Neural cell (in vitro differentiated cells): ENCODE measurements around the gene CGB8. TPM values are rescaled to one million over a fixed set of nuclear protein-coding genes. Genes with fewer than 3 reads are reported as not detected.

Source experiments
- H2AFZ ChIP-seq: fragments of 200-600, 300-800 bp; sonication (generic), shearing (Covaris generic); 2 replicates; pipeline ENCODE4 v1.6.0; 2014; ENCODE audit warnings: low read depth, mild to moderate bottlenecking, antibody characterized with exemption, low read length, moderate library complexity
- H3F3A ChIP-seq: fragments of 200-600 bp; shearing (Covaris generic); 2 replicates; pipeline ENCODE4 v1.6.1; 2016; ENCODE audit warnings: mild to moderate bottlenecking, moderate library complexity, mixed read lengths, antibody characterized with exemption, low read length; ENCODE audit not compliant: insufficient read depth, poor library complexity, severe bottlenecking
- H3K27ac ChIP-seq: fragments of 200-600, 300-800 bp; sonication (generic), shearing (Covaris generic); 2 replicates; pipeline ENCODE4 v1.5.1; 2014; ENCODE audit warnings: mild to moderate bottlenecking, low read length, moderate library complexity
- H3K27me3 ChIP-seq: fragments of 300-800, 200-600 bp; sonication (generic), shearing (Covaris generic); 2 replicates; pipeline ENCODE4 v1.6.0; 2014; ENCODE audit warnings: mild to moderate bottlenecking, low read depth, low read length, moderate library complexity; ENCODE audit not compliant: insufficient read depth
- H3K36me3 ChIP-seq: fragments of 300-800, 200-600 bp; sonication (generic), shearing (Covaris generic); 2 replicates; pipeline ENCODE4 v1.5.1; 2014; ENCODE audit warnings: mild to moderate bottlenecking, antibody characterized with exemption, low read length, moderate library complexity; ENCODE audit not compliant: insufficient read depth
- H3K4me2 ChIP-seq: fragments of 300-800, 200-600 bp; sonication (generic), shearing (Covaris generic); 2 replicates; pipeline ENCODE4 v1.6.0; 2014; ENCODE audit warnings: mild to moderate bottlenecking, low read length
- H3K4me3 ChIP-seq: fragments of 300-800, 200-600 bp; sonication (generic), shearing (Covaris generic); 2 replicates; pipeline ENCODE4 v1.5.1; 2014; ENCODE audit warnings: mild to moderate bottlenecking, low read length, moderate library complexity
- H3K79me2 ChIP-seq: fragments of 200-600 bp; shearing (Covaris generic); replicated peaks from 2 replicates; pipeline ENCODE4 v1.6.0; 2014; ENCODE audit warnings: mild to moderate bottlenecking, low read length, moderate library complexity; ENCODE audit not compliant: insufficient read depth
- H3K9ac ChIP-seq: fragments of 300-800, 200-600 bp; sonication (generic), shearing (Covaris generic); 2 replicates; pipeline ENCODE4 v1.6.1; 2016; ENCODE audit warnings: mild to moderate bottlenecking, low read length, mixed read lengths
- H3K9me2 ChIP-seq: fragments of 200-600 bp; shearing (Covaris generic); 2 replicates; pipeline ENCODE4 v1.6.1; 2016; ENCODE audit warnings: mild to moderate bottlenecking, low read length, mixed read lengths; ENCODE audit not compliant: insufficient read depth
- H3K9me3 ChIP-seq: fragments of 200-600, 300-800 bp; sonication (generic), shearing (Covaris generic); 2 replicates; pipeline ENCODE4 v1.6.1; 2016; ENCODE audit warnings: mild to moderate bottlenecking, mixed run types, low read length, moderate library complexity, mixed read lengths
- H4K20me1 ChIP-seq: fragments of 200-600 bp; shearing (Covaris generic); 2 replicates; pipeline ENCODE4 v1.6.1; 2016; ENCODE audit warnings: mild to moderate bottlenecking, mixed run types; ENCODE audit not compliant: insufficient read depth
- CTCF ChIP-seq: fragments of 450-650 bp; IDR thresholded peaks from 2 replicates; pipeline ENCODE4 v1.5.1; 2014; ENCODE audit warnings: antibody characterized with exemption, mild to moderate bottlenecking, moderate library complexity; ENCODE audit not compliant: poor library complexity, severe bottlenecking
- EP300 ChIP-seq: fragments of 450-650 bp; conservative IDR thresholded peaks from 2 replicates; pipeline ENCODE4 v1.6.1; 2014; ENCODE audit warnings: antibody characterized with exemption, mild to moderate bottlenecking, moderate library complexity; ENCODE audit not compliant: poor library complexity, severe bottlenecking
- EZH2 ChIP-seq: fragments of 200-600, 300-800 bp; shearing (Covaris generic), sonication (generic); IDR thresholded peaks from 2 replicates; pipeline ENCODE4 v1.6.1; 2014; ENCODE audit warnings: antibody characterized with exemption, low read length, borderline replicate concordance, mild to moderate bottlenecking; ENCODE audit not compliant: insufficient read depth, poor library complexity, severe bottlenecking
- MXI1 ChIP-seq: fragments of 450-650 bp; conservative IDR thresholded peaks from 2 replicates; pipeline ENCODE4 v1.6.1; 2014; ENCODE audit warnings: antibody characterized with exemption, mild to moderate bottlenecking; ENCODE audit not compliant: poor library complexity, severe bottlenecking
- POLR2AphosphoS5 ChIP-seq: IDR thresholded peaks from 2 replicates; pipeline ENCODE4 v1.6.1; 2012
- RAD21 ChIP-seq: fragments of 450-650 bp; conservative IDR thresholded peaks from 2 replicates; pipeline ENCODE4 v1.6.1; 2014; ENCODE audit warnings: antibody characterized with exemption, mild to moderate bottlenecking, moderate library complexity
- SMC3 ChIP-seq: fragments of 450-650 bp; conservative IDR thresholded peaks from 2 replicates; pipeline ENCODE4 v1.6.1; 2014; ENCODE audit warnings: antibody characterized with exemption, mild to moderate bottlenecking, moderate library complexity; ENCODE audit not compliant: poor library complexity
- TAF1 ChIP-seq: IDR thresholded peaks from 2 replicates; pipeline ENCODE4 v1.6.1; 2012; ENCODE audit warnings: low read depth
- polyA plus RNA-seq: library from polyadenylated mRNA; depleted of rRNA; stranded (reverse); fragments of >200 nt; gene quantifications from 2 replicates; pipeline ENCODE4 v1.2.3, GENCODE V29; 2014
- TF ChIP-seq, protein P1 (sequence below): IDR thresholded peaks from 2 replicates; pipeline ENCODE4 v1.6.1; 2012; ENCODE audit warnings: borderline replicate concordance

CGB8 gene
- polyA plus RNA-seq, 1 donor from 2014 or later = not detected

DNA sequence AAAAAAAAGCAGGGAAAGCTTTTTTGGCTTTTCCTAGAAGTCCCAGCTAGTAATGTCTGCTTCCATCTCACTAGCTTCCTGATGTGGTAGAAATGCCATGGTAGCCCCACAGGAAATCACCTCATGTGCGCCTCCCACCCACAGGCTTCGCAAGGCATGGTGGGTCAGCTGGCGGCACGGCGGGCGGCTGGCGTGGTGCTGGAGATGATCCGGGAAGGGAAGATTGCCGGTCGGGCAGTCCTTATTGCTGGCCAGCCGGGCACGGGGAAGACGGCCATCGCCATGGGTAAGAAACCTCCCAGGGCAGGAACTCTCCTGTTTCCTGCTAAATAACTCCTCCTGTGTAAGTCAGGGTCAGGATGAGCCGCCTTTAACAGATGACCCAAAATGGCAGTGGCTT is 44.8 kb downstream of the CGB8 start:
- Histone ChIP-seq H3K9me2 (no peaks in the 10 kb centered on the region), H3K27ac (no peak overlapping the region), H3K36me3 (no peaks in the 10 kb centered on the region), H3K4me2 (no peak overlapping the region), H3K27me3 (no peaks in the 10 kb centered on the region), H4K20me1 (no peaks in the 10 kb centered on the region), H2AFZ (no peak overlapping the region), H3F3A (no peaks in the 10 kb centered on the region), H3K9me3 (no peaks in the 10 kb centered on the region), H3K4me3 (no peak overlapping the region), H3K79me2 (no peaks in the 10 kb centered on the region), H3K9ac (no peak overlapping the region)
- TF ChIP-seq MXI1 = no peak
- no peak for TF ChIP-seq EZH2
- TF ChIP-seq TAF1 = no peak
- no peak for TF ChIP-seq CTCF
- TF ChIP-seq POLR2AphosphoS5 = no peak
- TF ChIP-seq, protein P1, sequence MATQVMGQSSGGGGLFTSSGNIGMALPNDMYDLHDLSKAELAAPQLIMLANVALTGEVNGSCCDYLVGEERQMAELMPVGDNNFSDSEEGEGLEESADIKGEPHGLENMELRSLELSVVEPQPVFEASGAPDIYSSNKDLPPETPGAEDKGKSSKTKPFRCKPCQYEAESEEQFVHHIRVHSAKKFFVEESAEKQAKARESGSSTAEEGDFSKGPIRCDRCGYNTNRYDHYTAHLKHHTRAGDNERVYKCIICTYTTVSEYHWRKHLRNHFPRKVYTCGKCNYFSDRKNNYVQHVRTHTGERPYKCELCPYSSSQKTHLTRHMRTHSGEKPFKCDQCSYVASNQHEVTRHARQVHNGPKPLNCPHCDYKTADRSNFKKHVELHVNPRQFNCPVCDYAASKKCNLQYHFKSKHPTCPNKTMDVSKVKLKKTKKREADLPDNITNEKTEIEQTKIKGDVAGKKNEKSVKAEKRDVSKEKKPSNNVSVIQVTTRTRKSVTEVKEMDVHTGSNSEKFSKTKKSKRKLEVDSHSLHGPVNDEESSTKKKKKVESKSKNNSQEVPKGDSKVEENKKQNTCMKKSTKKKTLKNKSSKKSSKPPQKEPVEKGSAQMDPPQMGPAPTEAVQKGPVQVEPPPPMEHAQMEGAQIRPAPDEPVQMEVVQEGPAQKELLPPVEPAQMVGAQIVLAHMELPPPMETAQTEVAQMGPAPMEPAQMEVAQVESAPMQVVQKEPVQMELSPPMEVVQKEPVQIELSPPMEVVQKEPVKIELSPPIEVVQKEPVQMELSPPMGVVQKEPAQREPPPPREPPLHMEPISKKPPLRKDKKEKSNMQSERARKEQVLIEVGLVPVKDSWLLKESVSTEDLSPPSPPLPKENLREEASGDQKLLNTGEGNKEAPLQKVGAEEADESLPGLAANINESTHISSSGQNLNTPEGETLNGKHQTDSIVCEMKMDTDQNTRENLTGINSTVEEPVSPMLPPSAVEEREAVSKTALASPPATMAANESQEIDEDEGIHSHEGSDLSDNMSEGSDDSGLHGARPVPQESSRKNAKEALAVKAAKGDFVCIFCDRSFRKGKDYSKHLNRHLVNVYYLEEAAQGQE = no peak
- no peak for TF ChIP-seq SMC3
- no peak for TF ChIP-seq EP300
- TF ChIP-seq RAD21 = no peak

DNA sequence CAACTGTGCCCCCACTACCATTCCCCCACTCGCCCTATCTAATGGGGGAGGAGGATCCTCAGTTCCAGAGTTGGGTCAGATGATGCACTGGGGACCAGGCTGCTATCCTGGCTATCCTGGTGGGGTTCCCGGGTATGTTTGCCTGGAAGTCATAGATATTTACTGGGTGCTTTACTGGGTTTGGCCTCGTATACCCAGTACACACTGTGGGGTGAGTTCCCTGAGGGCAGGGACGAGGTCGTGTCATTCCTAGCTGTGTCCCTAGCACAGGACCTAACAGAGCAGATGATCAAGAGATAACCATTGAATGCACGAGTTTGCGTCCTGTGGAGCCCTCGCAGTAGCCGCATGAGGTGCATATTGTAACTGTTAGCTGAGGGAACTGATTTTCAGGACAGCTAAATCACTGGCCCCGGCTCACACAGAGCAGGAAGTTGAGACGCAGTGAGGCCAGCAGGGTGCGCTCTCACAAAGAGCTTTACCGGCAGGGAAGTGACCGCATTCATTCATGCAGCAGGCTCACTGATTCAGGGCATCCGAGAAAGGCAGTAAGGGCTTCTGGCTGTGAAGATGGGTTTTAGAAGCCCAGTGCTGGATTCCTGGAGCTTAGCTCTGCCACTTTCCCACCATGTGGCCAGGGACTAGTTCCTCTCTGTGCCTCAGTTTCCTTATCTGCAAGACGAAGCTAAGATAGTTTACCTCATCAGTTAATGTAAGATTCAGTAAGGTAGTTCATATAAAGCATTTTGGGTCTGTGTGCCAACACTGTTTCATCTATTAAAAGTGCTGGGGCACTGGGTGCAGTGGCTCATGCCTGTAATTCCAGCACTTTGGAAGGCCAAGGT is 49.2 kb downstream of the CGB8 start:
- TF ChIP-seq RAD21 (peak; percentile 50), CTCF (peak; percentile 62), POLR2AphosphoS5 (no peak), EP300 (no peak), MXI1 (no peak), TAF1 (no peak), SMC3 (peak; percentile 32)
- TF ChIP-seq, protein P1 = no peak
- H3K27ac ChIP-seq = no peak overlapping the region
- H3K4me3 ChIP-seq = no peak overlapping the region
- no peaks in the 10 kb centered on the region for H3F3A ChIP-seq
- no peak overlapping the region for H3K4me2 ChIP-seq
- H4K20me1 ChIP-seq = no peaks in the 10 kb centered on the region
- no peaks in the 10 kb centered on the region for H3K9me3 ChIP-seq
- peaks cover 9% of the 10 kb centered on the region for H3K79me2 ChIP-seq
- H3K9me2 ChIP-seq = no peaks in the 10 kb centered on the region
- no peak overlapping the region for H3K9ac ChIP-seq
- no peaks in the 10 kb centered on the region for H3K36me3 ChIP-seq
- no peaks in the 10 kb centered on the region for H3K27me3 ChIP-seq
- H2AFZ ChIP-seq = no peak overlapping the region
